ENCODE results near the gene WDR93.

Gene WDR93

DNA sequence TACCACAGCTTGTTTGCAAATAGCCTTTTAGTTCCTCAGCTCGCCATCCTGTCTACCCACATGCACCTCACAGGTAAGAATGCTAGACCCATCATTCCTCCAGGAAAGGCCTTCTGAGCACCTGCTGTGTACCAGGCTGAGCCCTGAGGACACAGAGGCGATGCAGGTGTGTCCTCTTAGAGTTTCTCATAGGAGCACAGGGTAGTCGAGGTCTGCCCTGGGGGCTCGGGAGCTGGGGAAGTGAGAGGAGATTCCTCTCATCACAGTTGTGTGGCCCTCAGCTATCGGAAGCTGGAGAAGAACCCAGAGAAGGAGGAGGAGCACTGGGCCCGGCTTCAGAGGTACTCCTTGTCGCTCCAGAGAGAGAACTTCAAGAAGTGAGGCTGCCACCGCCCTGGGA, 52.4 kb downstream of the WDR93 start:
- H3K4me3 ChIP-seq (ENCODE audit: low read length), result no peak overlapping the region
- TF ChIP-seq ZNF274 (IDR thresholded peaks at IDR 0.05; ENCODE audit: low read depth, low read length), result no peak

DNA sequence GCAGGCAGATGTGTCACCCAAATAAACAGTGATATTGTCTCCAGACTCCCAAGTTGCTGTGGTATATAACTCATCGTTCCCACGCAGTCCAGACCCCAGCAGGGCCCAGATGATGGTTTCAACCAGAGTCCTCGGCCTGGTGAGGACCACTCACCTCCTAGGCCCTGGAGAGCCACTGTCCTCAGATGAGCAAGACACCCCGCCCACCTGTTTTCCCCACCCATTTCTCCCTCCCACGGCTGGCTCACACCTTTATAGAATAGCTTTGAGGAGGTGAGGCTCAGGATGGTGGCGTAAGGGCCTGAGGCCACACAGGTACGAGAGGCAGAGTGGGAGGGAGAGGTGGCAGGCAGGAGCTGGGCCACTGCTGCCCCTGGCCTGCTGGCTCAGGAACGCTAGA, 53.0 kb downstream of the WDR93 start:
- H3K4me3 ChIP-seq (ENCODE audit: low read length), result no peak overlapping the region
- TF ChIP-seq ZNF274 (IDR thresholded peaks at IDR 0.05; ENCODE audit: low read depth, low read length), result no peak

DNA sequence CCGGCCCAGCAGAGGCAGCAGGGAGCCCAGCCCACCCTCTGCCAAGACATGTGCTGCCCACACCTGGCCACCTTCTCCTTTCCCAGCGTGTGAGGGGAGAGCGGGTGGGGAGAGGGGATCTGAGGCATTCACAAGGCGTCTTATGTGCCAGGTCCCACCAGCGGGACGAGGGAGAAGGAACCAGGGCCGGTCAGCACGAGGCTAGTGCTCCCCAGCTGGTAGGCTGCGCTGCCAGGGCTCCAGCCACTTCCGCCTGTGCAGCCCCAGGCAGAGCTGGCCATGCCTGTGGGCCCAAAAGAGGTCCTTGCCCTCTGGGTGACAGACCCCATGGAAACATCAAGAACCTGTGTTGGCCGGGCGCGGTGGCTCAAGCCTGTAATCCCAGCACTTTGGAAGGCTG, 54.5 kb downstream of the WDR93 start:
- no peak for TF ChIP-seq ZNF274 (IDR thresholded peaks at IDR 0.05; ENCODE audit: low read depth, low read length)
- no peak overlapping the region for H3K4me3 ChIP-seq (ENCODE audit: low read length)

DNA sequence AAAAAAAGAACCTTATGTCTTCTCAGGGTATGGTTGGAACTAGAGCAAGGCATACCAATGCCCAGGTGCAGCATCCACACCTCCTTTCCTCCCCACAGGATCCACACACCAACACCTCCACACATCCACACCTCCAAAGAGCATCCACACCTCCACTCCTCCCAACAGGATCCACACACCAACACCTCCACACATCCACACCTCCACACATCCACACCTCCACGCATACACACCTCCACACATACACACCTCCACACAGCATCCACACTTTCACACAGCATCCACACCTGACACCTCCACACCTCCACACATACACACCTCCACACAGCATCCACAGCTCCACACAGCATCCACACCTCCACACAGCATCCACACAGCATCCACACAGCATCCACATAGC, 55.2 kb downstream of the WDR93 start:
- no peak overlapping the region for H3K4me3 ChIP-seq (ENCODE audit: low read length)
- TF ChIP-seq ZNF274 (IDR thresholded peaks at IDR 0.05; ENCODE audit: low read depth, low read length), result no peak

DNA sequence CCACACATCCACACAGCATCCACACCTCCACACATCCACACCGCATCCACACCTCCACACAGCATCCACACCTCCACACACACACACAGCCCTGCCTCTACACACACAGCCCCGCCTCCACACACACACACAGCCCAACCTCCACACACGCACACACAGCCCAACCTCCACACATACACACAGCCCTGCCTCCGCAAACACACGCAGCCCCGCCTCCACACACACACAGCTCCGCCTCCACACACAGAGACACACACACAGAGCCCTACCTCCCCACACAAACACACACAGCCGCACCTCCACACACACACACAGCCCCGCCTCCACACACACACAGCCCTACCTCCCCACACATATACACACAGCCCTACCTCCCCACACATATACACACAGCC, 55.8 kb downstream of the WDR93 start:
- H3K4me3 ChIP-seq (ENCODE audit: low read length), result no peak overlapping the region
- no peak for TF ChIP-seq ZNF274 (IDR thresholded peaks at IDR 0.05; ENCODE audit: low read depth, low read length)

DNA sequence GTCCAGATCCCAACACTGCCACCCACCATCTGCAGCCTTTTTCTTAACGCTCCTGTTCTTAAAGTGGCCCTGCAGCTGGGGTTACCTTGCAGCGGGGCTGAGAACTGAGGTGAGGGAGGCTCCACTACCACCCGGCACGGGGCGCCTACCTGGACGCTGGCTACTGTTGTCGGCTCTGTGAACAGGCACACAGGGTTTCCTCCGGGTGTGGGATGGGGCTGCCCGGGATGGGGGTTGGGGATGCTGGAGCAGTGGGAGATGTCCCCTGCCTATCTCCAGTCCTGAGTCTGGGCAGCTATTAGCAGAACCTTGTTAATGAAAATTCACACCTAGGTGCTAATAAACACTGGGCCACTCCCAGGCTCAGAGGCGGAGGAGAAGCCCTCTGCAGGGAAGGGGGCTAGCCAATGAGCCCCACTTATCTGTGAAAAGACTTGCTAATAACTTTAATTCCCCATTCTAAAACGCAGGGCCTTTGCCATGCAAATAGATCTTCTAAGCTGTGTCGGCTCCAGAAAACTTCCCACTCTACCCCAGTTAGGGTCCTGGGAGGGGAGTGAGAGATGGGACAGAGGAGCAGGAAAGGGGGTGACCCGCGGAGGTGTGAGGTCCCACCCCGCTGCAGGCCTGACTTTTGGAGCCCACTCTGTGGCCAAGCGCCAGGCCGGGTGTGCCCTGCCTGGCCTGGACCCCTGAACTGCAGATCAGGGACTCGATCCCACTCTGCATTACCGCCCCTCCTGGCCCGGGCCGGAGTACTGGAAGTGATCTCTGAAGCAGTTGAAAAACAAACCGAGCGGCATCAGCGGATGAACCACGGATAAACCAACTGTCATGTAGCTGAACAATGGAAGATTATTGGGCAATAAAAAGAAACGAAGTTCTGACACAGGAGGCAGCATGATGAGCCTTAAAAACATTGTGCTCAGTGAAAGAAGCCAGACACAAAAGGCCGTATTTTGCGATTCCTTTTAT, 57.4 kb downstream of the WDR93 start:
- no peak for TF ChIP-seq ZNF274 (IDR thresholded peaks at IDR 0.05; ENCODE audit: low read depth, low read length)
- no peak overlapping the region for H3K4me3 ChIP-seq (ENCODE audit: low read length)

DNA sequence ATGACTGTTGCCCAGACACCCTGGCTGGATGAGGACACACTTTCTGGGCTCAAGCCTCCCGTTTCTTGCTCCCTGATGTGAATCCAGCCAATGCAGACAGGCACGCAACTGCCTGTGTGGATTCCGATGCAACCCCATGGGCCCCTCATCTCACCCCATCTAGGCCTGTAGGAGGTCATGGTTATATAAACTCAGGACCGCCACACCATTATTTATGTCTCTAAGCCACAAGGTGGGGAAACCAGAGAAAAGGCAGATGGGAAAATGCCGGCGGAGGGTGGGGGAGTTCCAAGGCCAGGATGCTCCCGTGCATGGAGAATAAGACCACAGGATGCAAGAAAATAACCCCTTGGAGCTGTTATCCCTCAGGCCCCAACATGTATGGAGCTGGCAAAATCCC, 58.4 kb downstream of the WDR93 start:
- H3K4me3 ChIP-seq (ENCODE audit: low read length), result no peak overlapping the region
- TF ChIP-seq ZNF274 (IDR thresholded peaks at IDR 0.05; ENCODE audit: low read depth, low read length), result no peak

DNA sequence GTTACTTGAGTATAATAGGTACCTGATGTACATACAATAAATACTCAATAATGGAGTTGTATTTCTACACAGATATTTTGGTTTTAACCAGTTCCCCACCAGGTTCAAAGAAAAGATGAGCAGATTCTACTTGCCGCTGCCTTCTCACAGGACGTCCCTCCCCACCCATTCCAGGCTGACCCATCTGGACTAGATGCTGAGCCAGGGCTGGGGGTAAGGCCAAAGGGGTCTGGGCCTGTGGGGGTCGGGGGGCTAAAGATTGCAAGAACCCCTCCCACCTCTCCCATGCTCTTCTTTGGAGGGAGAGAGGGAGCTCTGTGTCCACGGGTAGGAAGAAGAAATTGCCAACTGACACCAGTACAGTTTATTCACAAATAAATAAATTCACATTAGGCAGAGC, 58.9 kb downstream of the WDR93 start:
- no peak for TF ChIP-seq ZNF274 (IDR thresholded peaks at IDR 0.05; ENCODE audit: low read depth, low read length)
- no peak overlapping the region for H3K4me3 ChIP-seq (ENCODE audit: low read length)

DNA sequence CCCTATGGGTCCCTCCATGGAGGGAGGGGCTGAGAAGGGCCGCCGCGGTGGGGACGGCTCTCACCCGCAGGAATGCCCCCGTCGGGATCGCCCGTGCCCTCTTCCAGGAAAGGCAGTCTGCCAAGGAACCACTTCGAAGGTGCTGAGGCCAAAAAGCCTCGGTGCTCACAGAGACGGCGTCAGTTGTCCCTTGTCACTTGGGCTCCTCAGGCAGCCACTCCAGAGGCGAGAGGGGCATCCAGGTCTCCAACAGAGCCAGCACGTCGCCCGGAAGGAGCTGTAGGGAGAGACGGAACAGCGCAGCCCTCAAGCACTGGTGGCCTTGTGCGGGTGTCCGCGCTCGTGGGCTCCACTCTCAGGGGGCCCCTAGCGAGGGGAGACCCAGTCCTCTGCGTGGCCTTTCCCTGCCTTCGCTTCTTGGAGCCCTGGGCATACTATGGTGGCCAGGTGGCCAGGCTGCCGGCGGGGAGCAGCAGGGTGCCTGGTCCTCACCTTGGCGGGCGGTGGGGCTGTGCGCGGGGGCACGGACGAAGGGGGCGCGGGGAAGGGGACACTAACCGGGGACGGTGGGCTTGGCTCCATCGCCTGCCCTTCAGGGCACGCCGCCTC, 59.4 kb downstream of the WDR93 start:
- no peak for TF ChIP-seq ZNF274 (IDR thresholded peaks at IDR 0.05; ENCODE audit: low read depth, low read length)
- peak overlapping the region; percentile 2; the same call in 1 of the 2 replicates for H3K4me3 ChIP-seq (ENCODE audit: low read length)

DNA sequence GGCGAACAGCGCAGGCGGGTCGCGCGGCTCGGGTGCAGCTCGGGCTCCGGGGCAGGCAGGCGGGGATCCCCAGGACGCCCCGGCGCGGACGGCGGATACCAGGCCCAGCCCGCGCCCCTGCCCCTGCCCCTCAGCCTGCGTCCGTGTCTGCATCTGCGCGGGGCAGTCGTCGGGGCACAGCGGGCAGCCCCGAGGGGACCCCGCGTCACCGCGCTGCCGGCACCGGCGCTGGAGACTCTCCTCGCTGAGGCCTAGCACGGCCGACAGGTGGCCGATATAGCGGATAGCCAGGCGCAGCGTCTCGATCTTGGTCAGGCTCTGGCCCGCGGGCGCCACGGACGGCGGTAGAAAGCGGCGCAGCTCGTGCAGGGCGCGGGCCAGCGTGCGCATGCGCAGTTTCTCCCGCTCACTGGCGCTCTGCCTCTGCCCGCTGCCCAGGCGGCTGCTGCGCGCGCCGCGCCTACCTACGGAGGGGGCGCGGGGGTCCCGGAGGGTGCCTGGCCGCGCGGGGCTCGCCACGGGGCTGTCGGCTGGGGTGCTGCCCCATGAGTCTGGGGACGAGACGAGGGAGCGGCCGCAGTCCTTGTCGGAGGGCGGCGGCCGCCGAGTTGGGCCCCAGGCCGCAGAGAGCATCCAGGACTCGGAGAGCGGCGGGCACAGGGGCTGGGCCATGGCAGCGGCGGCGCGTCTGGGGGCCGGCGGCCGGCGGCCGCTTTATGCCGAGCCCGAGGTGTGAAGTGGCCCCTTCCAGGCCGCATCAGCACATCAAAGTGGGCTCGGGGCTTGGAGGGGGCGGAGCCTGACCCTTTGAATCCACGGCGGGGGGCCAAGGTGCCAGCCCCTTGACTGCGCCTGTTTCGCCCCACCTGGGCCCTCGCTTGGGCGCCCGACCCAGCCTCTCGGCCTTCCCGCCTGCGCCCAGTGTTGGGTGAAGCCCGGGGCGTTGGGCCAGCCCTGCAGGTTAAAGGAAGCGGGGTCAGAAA, 60.2 kb downstream of the WDR93 start, which contains the start of gene MESP1:
Gene MESP1 (minus strand): TSS at position 690 of the 983 bp plus-strand sequence. CDS start 18 bp downstream, at position 672.
- TF ChIP-seq ZNF274 (IDR thresholded peaks at IDR 0.05; ENCODE audit: low read depth, low read length), result no peak
- H3K4me3 ChIP-seq (ENCODE audit: low read length), result peak within 1 kb of the TSS; percentile 58; the same call in 1 of the 2 replicates

DNA sequence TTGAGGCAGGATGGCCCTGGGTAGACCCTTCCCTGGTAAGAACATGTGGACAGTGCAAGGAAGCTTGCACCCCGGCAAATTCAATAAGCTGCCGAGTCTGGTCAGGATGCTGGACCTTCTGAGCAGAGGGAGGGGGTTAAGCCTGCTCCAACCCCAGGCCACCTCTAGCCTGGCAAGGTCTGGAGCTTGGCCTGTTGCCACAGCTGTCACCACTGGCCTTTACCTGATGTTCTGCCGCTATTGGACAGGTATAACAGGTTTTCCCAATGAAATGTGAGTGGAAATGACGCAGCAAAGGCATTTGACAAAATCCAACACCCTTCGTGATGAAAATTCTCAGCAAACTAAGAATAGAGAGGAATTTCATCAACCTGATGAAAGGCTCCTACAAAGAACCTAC, 61.1 kb downstream of the WDR93 start:
- H3K4me3 ChIP-seq (ENCODE audit: low read length), result no peak overlapping the region
- no peak for TF ChIP-seq ZNF274 (IDR thresholded peaks at IDR 0.05; ENCODE audit: low read depth, low read length)

DNA sequence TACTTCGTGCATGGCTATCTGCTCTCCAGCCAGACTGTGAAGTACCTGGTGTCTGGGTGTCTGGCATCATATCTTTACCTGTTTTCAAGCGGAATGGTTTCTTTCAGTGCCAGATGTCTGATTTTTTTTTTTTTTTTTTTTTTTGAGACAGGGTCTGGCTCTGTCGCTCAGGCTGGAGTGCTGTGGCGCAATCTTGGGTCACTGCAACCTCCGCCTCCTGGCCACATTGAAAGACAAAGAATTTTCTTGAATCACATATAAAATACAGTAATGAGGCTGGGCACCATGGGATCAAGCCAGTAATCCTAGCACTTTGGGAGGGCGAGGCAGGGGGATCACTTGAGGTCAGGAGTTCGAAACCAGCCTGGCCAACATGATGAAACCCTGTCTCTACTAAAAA, 63.2 kb downstream of the WDR93 start:
- no peak for TF ChIP-seq ZNF274 (IDR thresholded peaks at IDR 0.05; ENCODE audit: low read depth, low read length)
- H3K4me3 ChIP-seq (ENCODE audit: low read length), result no peak overlapping the region

DNA sequence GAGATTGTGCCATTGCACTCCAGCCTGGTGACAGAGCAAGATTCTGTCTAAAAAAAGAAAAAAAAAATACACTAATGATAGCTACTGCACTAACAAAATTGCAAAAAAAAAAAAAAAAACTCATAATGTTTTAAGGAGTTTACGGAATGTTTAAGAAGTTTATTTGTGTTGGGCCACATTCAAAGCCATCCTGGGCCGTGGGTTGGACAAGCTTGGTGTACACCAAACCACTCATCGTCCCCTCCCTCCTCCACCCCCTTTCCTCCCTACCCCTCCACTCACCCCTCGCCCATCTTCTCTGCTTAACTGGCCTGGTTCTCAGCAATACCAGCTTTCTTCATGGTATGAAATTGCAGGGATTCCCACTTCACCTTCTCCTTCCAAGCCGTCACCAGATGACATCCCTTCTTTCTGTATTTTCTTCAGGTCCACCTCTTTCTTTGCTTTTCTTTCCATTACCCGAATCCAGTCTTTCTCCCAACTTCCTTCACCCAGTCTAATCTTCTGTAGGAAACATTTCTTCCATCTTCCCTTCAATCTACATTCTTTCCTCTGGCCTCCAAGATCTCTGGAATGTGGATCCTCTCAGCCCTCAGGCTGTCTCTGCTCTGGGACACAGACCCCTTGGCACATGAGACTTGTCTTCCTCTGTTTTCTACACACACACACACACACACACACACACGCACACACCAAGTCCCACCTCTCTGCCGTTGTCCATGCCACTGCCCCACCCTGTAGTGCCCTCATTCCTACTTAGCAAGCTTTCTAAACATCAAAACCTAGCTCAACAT, 63.9 kb downstream of the WDR93 start:
- H3K4me3 ChIP-seq (ENCODE audit: low read length), result no peak overlapping the region
- TF ChIP-seq ZNF274 (IDR thresholded peaks at IDR 0.05; ENCODE audit: low read depth, low read length), result no peak

Data from GM08714 (cell line).